Endothelial cell of umbilical vein (primary cell): ENCODE measurements around the gene TMEM89. TPM values are rescaled to one million over a fixed set of nuclear protein-coding genes. Genes with fewer than 3 reads are reported as not detected.

ENCODE experiments used
- BruUV-seq: library from RNA; stranded (reverse); fragments of 400-500 nt; replicated peaks from 2 replicates; lab custom pipeline; 2021; lab: Mats Ljungman, UMichigan
- CTCF ChIA-PET: fragments of 300-600, 350-600 bp; sonication (Branson Sonifier 250); formaldehyde crosslinking; loops from one replicate; lab custom pipeline; 2021; ENCODE audit warnings: antibody characterized with exemption, inconsistent platforms; lab: Charles Lee
- POLR2A ChIA-PET: fragments of 300-600, 350-600 bp; sonication (Branson Sonifier 250); formaldehyde crosslinking; loops from one replicate; lab custom pipeline; 2021; ENCODE audit warnings: antibody characterized with exemption, inconsistent platforms; lab: Charles Lee
- DNase-seq: peaks from one replicate; pipeline ENCODE4 v3.0.0-alpha.2; 2011; ENCODE audit warnings: low read depth, low spot score
- FAIRE-seq: peaks from 2 replicates; lab custom pipeline; 2011; peaks lifted over from hg19 to GRCh38; lab: Jason Lieb, UNC
- H2AFZ ChIP-seq: 2 replicates; pipeline ENCODE4 v1.6.0; 2012; ENCODE audit warnings: low read depth, low read length, control low read depth, inconsistent platforms
- H3K27ac ChIP-seq: 2 replicates; pipeline ENCODE4 v1.5.1; 2011; ENCODE audit warnings: low read depth, mild to moderate bottlenecking, control low read depth, low read length, moderate library complexity; ENCODE audit not compliant: insufficient read depth
- H3K27me3 ChIP-seq, 2 experiments: 2 replicates each; pipeline versions ENCODE4 v1.6.0 to v1.6.1; 2011; ENCODE audit warnings: low read length in 2 of 2, mixed read lengths in 1 of 2; ENCODE audit not compliant: control insufficient read depth in 2 of 2, insufficient read depth in 2 of 2
- H3K36me3 ChIP-seq, 2 experiments: 2 replicates in 1 of 2; 3 replicates in 1 of 2; pipeline ENCODE4 v1.5.1; 2011; ENCODE audit warnings: low read length in 2 of 2, mild to moderate bottlenecking in 1 of 2, moderate library complexity in 1 of 2; ENCODE audit not compliant: control insufficient read depth in 2 of 2, insufficient read depth in 2 of 2; ENCODE audit errors: extremely low read depth in 1 of 2
- H3K4me1 ChIP-seq: 3 replicates; pipeline ENCODE4 v1.5.1; 2011; ENCODE audit warnings: mild to moderate bottlenecking, low read length; ENCODE audit not compliant: control insufficient read depth, insufficient read depth; ENCODE audit errors: extremely low read depth
- H3K4me2 ChIP-seq: 2 replicates; pipeline ENCODE4 v1.6.1; 2011; ENCODE audit warnings: low read length, control low read depth, mixed read lengths; ENCODE audit not compliant: insufficient read depth
- H3K4me3 ChIP-seq, 3 experiments: fragments of 200-600 bp in 1 of 3; sonication (generic), shearing (Covaris generic) in 1 of 3; replicated peaks in 1 of 3; 2 replicates each; pipeline ENCODE4 v1.5.1; 2011 to 2016; ENCODE audit warnings: control low read depth in 3 of 3, low read length in 3 of 3, mild to moderate bottlenecking in 2 of 3, inconsistent platforms in 1 of 3, low read depth in 1 of 3, moderate library complexity in 1 of 3; ENCODE audit not compliant: insufficient read depth in 1 of 3
- H3K79me2 ChIP-seq: 2 replicates; pipeline ENCODE4 v1.6.0; 2012; ENCODE audit warnings: low read length, inconsistent platforms; ENCODE audit not compliant: control insufficient read depth, insufficient read depth
- H3K9ac ChIP-seq: replicated peaks from 2 replicates; pipeline ENCODE3; 2011; ENCODE audit warnings: low read length, control low read depth; ENCODE audit not compliant: insufficient read depth; ENCODE audit errors: extremely low read depth
- H3K9me1 ChIP-seq: replicated peaks from 3 replicates; pipeline ENCODE4 v1.6.0; 2011; ENCODE audit warnings: mild to moderate bottlenecking, low read length; ENCODE audit not compliant: control insufficient read depth, insufficient read depth; ENCODE audit errors: extremely low read depth
- H3K9me3 ChIP-seq: replicated peaks from 2 replicates; pipeline ENCODE4 v1.5.1; 2012; ENCODE audit warnings: low read length, inconsistent platforms; ENCODE audit not compliant: control insufficient read depth, insufficient read depth
- H4K20me1 ChIP-seq: replicated peaks from 2 replicates; pipeline ENCODE3; 2011; ENCODE audit warnings: mild to moderate bottlenecking, low read length; ENCODE audit not compliant: control insufficient read depth, insufficient read depth; ENCODE audit errors: extremely low read depth
- EZH2 ChIP-seq: IDR thresholded peaks from 2 replicates; pipeline ENCODE4 v1.6.1; 2012; ENCODE audit warnings: borderline replicate concordance, low read depth, mild to moderate bottlenecking, moderate library complexity, low read length, inconsistent platforms; ENCODE audit not compliant: severe bottlenecking
- FOS ChIP-seq: IDR thresholded peaks from 2 replicates; pipeline ENCODE4 v1.6.1; 2011; ENCODE audit warnings: mild to moderate bottlenecking, low read length, moderate library complexity, borderline replicate concordance; ENCODE audit not compliant: insufficient read depth
- GATA2 ChIP-seq: IDR thresholded peaks from 2 replicates; pipeline ENCODE4 v1.7.0; 2011; ENCODE audit warnings: low read depth, mild to moderate bottlenecking, moderate library complexity, mixed read lengths, low read length; ENCODE audit not compliant: insufficient read length, insufficient read depth
- JUN ChIP-seq: IDR thresholded peaks from 2 replicates; pipeline ENCODE4 v1.6.1; 2011; ENCODE audit warnings: borderline replicate concordance, low read depth; ENCODE audit not compliant: insufficient read length, insufficient read depth
- MYC ChIP-seq: IDR thresholded peaks from one replicate; pipeline ENCODE4 v1.6.1; 2011; ENCODE audit warnings: mild to moderate bottlenecking, low read depth, low read length
- POLR2A ChIP-seq: IDR thresholded peaks from 2 replicates; pipeline ENCODE4 v1.6.1; 2012; ENCODE audit warnings: low read depth, mild to moderate bottlenecking, control low read depth, low read length
- POLR2AphosphoS5 ChIP-seq: IDR thresholded peaks from 2 replicates; pipeline ENCODE4 v1.6.1; 2012; ENCODE audit warnings: low read depth, mild to moderate bottlenecking, control low read depth, low read length, moderate library complexity; ENCODE audit not compliant: insufficient read depth
- dilution Hi-C: fragments of 300-500 bp; cut with MboI; formaldehyde crosslinking; loops from one replicate; pipeline ENCODE4 v1.15.0; 2019; ENCODE audit warnings: low sequenced_read_pairs; ENCODE audit not compliant: extremely low pct_ligation_motif_present
- intact Hi-C: fragments of 100-400 bp; cut with micrococcal nuclease; formaldehyde crosslinking; loops from one replicate; pipeline ENCODE4 v1.10.0; 2022
- polyA plus RNA-seq, 4 experiments: library from polyadenylated mRNA; depleted of rRNA in 3 of 4; stranded (reverse) in 3 of 4; unstranded in 1 of 4; fragments of >200 nt; gene quantifications; 2 replicates each; pipeline versions ENCODE4 v1.2.1 to v1.2.3, GENCODE V29; 2011 to 2012; ENCODE audit warnings: missing spikeins in 1 of 4
- total RNA-seq: library from RNA; stranded (reverse); gene quantifications from 2 replicates; pipeline ENCODE4 v1.2.3, GENCODE V29; 2021
- TF ChIP-seq, protein P1 (sequence below), 2 donors: IDR thresholded peaks; 1 replicate in 1 of 2; 2 replicates in 1 of 2; pipeline ENCODE4 v1.5.1; 2011; ENCODE audit warnings: low read length in 2 of 2, mild to moderate bottlenecking in 2 of 2, moderate library complexity in 2 of 2, control low read depth in 1 of 2, inconsistent platforms in 1 of 2, low read depth in 1 of 2; ENCODE audit not compliant: insufficient read depth in 1 of 2; ENCODE audit errors: extremely low read depth in 1 of 2
- TF ChIP-seq, protein P2 (sequence below): IDR thresholded peaks from 2 replicates; pipeline ENCODE4 v1.6.1; 2011; ENCODE audit not compliant: insufficient read depth, insufficient read length

The TMEM89 gene
- total and polyA plus RNA-seq, 2 donors (not counting 3 experiments of a cell fraction or from before 2014, with no cell fraction given) = not detected

- Histone ChIP-seq H3K9me1 (no peaks in the 10 kb centered on the region), H2AFZ (no peak overlapping the region), H3K27ac (no peak overlapping the region), H3K9me3 (no peaks in the 10 kb centered on the region), H3K4me2 (no peak overlapping the region), H3K79me2 (no peaks in the 10 kb centered on the region), H3K9ac (no peak overlapping the region), H3K4me1 (no peaks in the 10 kb centered on the region), H3K36me3 (peaks cover 0 to 22% of the 10 kb centered on the region in 2 experiments), H4K20me1 (no peaks in the 10 kb centered on the region), H3K4me3 (no peak overlapping the region), H3K27me3 (no peaks in the 10 kb centered on the region)
- dilution Hi-C loops (no loop called here), intact Hi-C loops (no loop called here)
- CTCF ChIA-PET = interaction anchor here (1.3 to 4.0 kb wide), 3 partner anchors 10 to 16 kb away, joined by 4 to 18 read pairs (median 6); partner anchors contain the start of genes SLC26A6 and UQCRC1
- BruUV-seq = no TSS peak
- POLR2A ChIA-PET = no interaction called here
- TF ChIP-seq, protein P1, sequence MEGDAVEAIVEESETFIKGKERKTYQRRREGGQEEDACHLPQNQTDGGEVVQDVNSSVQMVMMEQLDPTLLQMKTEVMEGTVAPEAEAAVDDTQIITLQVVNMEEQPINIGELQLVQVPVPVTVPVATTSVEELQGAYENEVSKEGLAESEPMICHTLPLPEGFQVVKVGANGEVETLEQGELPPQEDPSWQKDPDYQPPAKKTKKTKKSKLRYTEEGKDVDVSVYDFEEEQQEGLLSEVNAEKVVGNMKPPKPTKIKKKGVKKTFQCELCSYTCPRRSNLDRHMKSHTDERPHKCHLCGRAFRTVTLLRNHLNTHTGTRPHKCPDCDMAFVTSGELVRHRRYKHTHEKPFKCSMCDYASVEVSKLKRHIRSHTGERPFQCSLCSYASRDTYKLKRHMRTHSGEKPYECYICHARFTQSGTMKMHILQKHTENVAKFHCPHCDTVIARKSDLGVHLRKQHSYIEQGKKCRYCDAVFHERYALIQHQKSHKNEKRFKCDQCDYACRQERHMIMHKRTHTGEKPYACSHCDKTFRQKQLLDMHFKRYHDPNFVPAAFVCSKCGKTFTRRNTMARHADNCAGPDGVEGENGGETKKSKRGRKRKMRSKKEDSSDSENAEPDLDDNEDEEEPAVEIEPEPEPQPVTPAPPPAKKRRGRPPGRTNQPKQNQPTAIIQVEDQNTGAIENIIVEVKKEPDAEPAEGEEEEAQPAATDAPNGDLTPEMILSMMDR (IDR thresholded peaks at IDR 0.05; ENCODE audit: extremely low read depth in 1 of 2, insufficient read depth in 1 of 2, low read depth in 1 of 2, low read length in 2 of 2) = no peak
- TF ChIP-seq EZH2 = no peak
- FAIRE-seq (no peak), DNase-seq (no peak)
These were observed 3.2 kb upstream of the TMEM89 start for GRCh38 chr3:48624767-48625166.

DNA sequence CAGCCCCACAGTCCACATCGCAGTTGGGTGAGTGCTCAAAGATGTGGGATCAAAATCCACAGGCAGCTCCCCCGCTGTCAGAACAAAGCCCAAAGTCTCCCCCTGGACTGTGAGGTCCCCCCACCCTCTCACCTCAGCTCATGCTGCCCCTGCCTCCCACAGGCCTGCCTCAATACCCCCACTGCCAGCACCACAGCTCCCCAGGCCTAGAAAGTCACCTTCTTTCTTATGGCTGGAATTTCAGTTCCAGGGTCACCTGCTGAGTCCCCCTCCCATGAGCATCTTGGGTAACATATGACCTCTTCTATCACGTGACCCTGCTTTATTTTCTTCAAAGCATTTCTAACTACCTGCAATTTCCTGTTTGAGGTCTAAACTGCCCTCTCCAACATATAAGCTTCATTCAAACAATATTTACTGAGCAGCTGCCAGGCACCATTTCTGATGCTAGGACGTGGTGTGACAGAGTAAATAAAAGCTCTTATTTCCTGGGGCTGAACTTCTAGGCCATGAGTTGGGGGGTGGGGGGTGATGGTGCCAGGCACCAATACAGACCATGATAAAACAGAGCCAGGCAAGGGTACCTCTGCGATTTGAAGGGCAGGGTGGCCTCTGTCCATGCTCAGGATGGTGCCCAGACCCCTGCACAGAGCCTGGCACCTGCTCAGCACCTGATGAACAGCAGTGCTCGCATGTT lies 2.4 kb upstream of the TMEM89 start:
- no TSS peak for BruUV-seq
- H3K79me2 ChIP-seq = no peaks in the 10 kb centered on the region
- no peak overlapping the region for H3K4me2 ChIP-seq
- H3K9ac ChIP-seq = no peak overlapping the region
- ChIA-PET CTCF (interaction anchor here (1.3 to 4.0 kb wide), 3 partner anchors 11 to 15 kb away, joined by 4 to 18 read pairs (median 6); partner anchors contain the start of genes SLC26A6 and UQCRC1), POLR2A (no interaction called here)
- TF ChIP-seq MYC = no peak
- TF ChIP-seq GATA2 = no peak
- TF ChIP-seq, protein P1 (IDR thresholded peaks at IDR 0.05; ENCODE audit: extremely low read depth in 1 of 2, insufficient read depth in 1 of 2, low read depth in 1 of 2, low read length in 2 of 2) = no peak
- no peak for TF ChIP-seq FOS
- no peak for TF ChIP-seq POLR2A
- TF ChIP-seq POLR2AphosphoS5 = no peak
- TF ChIP-seq, protein P2, sequence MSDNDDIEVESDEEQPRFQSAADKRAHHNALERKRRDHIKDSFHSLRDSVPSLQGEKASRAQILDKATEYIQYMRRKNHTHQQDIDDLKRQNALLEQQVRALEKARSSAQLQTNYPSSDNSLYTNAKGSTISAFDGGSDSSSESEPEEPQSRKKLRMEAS = no peak
- TF ChIP-seq EZH2 = no peak
- no peak for TF ChIP-seq JUN
- intact Hi-C loops = no loop called here
- H3K9me1 ChIP-seq = no peaks in the 10 kb centered on the region
- H3K4me3 ChIP-seq = no peak overlapping the region
- no peak overlapping the region for H3K27ac ChIP-seq
- H3K36me3 ChIP-seq = peaks cover 0 to 18% of the 10 kb centered on the region in 2 experiments
- H2AFZ ChIP-seq = no peak overlapping the region
- FAIRE-seq = no peak
- no peaks in the 10 kb centered on the region for H3K4me1 ChIP-seq
- no peaks in the 10 kb centered on the region for H4K20me1 ChIP-seq
- H3K27me3 ChIP-seq = no peaks in the 10 kb centered on the region
- no peak for DNase-seq
- H3K9me3 ChIP-seq = no peaks in the 10 kb centered on the region
- dilution Hi-C loops = no loop called here
